CD4-positive, alpha-beta T cell treated with Interferon gamma for 1 hour (primary cell): ENCODE data around the gene UBR1.
"Not testable (repeated sequence)": the region's sequence is repeated elsewhere in the genome, so short reads cannot be mapped to it uniquely, and the experiment has no call there.

Experiments used
- DNase-seq: peaks from one replicate; pipeline ENCODE4 v3.0.0-alpha.2; 2020

The UBR1 gene

GRCh38 chr15:42893911-42894310, 211.9 kb downstream of the UBR1 start:
- DNase-seq, result not testable (repeated sequence)
